Vagina (tissue), 2 donors: ENCODE results near the gene JPH3. TPM values are rescaled to one million over a fixed set of nuclear protein-coding genes. Genes with fewer than 3 reads are reported as not detected.

Source experiments
- DNase-seq, 2 donors: peaks; one replicate each; pipeline ENCODE4 v3.0.0-alpha.2; 2017; ENCODE audit errors: extremely low spot score in 2 of 2
- H3K27ac ChIP-seq: fragments of 200-600 bp; sonication (generic); one replicate; pipeline ENCODE4 v1.5.1; 2019
- H3K27me3 ChIP-seq: fragments of 200-600 bp; sonication (generic); one replicate; pipeline ENCODE4 v1.5.1; 2019
- H3K36me3 ChIP-seq, 2 donors: fragments of 200-600 bp; sonication (generic); one replicate each; pipeline ENCODE4 v1.5.1; 2017 to 2019
- H3K4me1 ChIP-seq: fragments of 200-600 bp; sonication (generic); one replicate; pipeline ENCODE4 v1.5.1; 2019
- H3K4me3 ChIP-seq, 2 donors: fragments of 200-600 bp; sonication (generic); 1 replicate in 1 of 2; 2 replicates in 1 of 2; pipeline ENCODE4 v1.5.1; 2016 to 2019
- H3K9me3 ChIP-seq: fragments of 200-600 bp; sonication (generic); one replicate; pipeline ENCODE4 v1.5.1; 2019
- CTCF ChIP-seq, 3 experiments: fragments of 450-650 bp in 2 of 3; fragments of 200-600 bp in 1 of 3; sonication (generic) in 1 of 3; IDR thresholded peaks; one replicate each; pipeline ENCODE4 v1.5.1; 2017 to 2019; ENCODE audit warnings: antibody characterized with exemption in 3 of 3, mild to moderate bottlenecking in 2 of 3, moderate library complexity in 2 of 3
- POLR2A ChIP-seq, 2 donors: fragments of 450-650 bp; IDR thresholded peaks; one replicate each; pipeline ENCODE4 v1.6.1; 2017; ENCODE audit warnings: antibody characterized with exemption in 2 of 2, mild to moderate bottlenecking in 2 of 2, moderate library complexity in 2 of 2
- POLR2AphosphoS5 ChIP-seq, 2 donors: sonication (generic); formaldehyde crosslinking; IDR thresholded peaks; one replicate each; pipeline ENCODE4 v1.9.0; 2017; ENCODE audit warnings: antibody characterized with exemption in 2 of 2, mild to moderate bottlenecking in 2 of 2, low read depth in 1 of 2; ENCODE audit not compliant: insufficient read depth in 1 of 2
- intact Hi-C: fragments of 100-400 bp; cut with DNase I; formaldehyde crosslinking; loops from one replicate; pipeline ENCODE4 v1.15.1; 2023
- total RNA-seq: library from RNA; depleted of rRNA; stranded (reverse); fragments of >200 nt; gene quantifications from one replicate; pipeline ENCODE4 v1.2.3, GENCODE V29; 2016

Gene JPH3
- total RNA-seq, 1 donor from 2014 or later = 2.0 TPM

- no peaks in the 10 kb centered on the region for H3K4me1 ChIP-seq
- H3K9me3 ChIP-seq = no peaks in the 10 kb centered on the region
- H3K4me3 ChIP-seq = no peak overlapping the region
- H3K27ac ChIP-seq = no peak overlapping the region
- TF ChIP-seq CTCF (IDR thresholded peaks at IDR 0.05) (no peak), POLR2AphosphoS5 (IDR thresholded peaks at IDR 0.05; ENCODE audit: insufficient read depth in 1 of 2, low read depth in 1 of 2) (no peak), POLR2A (IDR thresholded peaks at IDR 0.05) (no peak)
- intact Hi-C loops = no loop called here
- no peak for DNase-seq
- no peaks in the 10 kb centered on the region for H3K27me3 ChIP-seq
- no peaks in the 10 kb centered on the region for H3K36me3 ChIP-seq
Measured at GRCh38 chr16:87697792-87698191, 95.5 kb downstream of the JPH3 start.

DNA sequence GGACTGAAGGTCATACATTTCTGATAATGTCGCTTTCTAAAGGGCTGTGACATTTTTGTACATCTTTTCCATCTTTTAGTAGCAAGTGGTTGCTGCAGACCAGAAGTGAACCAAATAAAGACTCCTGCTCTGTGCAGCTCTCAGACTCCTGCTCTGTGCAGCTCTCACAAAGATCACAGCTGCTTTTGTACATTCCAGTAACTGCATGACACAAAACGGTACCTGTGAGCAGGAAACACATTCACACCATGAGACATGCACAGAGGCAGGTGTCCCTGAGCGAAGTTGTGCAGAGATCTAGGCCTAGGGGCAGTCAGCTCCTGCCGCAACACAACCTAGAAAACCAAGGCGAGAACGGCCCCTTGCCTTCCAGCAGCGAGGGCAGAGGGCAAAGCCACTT is 95.9 kb downstream of the JPH3 start:
- Histone ChIP-seq H3K27ac (no peak overlapping the region), H3K9me3 (no peaks in the 10 kb centered on the region), H3K36me3 (no peaks in the 10 kb centered on the region), H3K4me1 (no peaks in the 10 kb centered on the region), H3K4me3 (no peak overlapping the region), H3K27me3 (no peaks in the 10 kb centered on the region)
- no peak for TF ChIP-seq POLR2A (IDR thresholded peaks at IDR 0.05)
- intact Hi-C loops = no loop called here
- no peak for DNase-seq

DNA sequence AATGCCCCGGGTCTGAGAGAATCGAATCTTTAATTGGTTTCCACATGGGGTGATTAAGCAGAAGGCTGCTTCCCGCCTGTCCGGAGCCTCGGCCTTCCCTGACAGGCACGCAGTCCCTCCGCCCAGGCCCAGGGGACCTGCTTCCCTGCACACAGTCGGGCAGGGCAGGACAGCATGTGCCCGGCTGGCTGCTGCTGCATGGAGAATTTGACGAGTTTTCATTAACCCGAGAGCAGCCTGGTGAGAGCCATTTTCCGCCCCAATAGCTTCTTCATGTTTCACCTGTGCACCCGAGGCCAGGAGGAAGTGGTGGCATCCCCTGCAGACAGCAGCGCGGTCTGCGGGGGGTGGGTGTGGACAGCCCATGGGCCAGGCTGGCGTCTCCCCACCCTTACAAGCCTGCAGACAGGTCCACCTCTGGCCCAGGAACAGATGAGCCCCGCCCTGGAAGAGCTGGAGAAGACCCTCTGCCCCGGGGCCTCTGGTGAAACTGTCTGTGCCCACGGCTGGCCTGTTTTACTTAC is 96.4 kb downstream of the JPH3 start:
- peaks cover 0 to 2% of the 10 kb centered on the region in 2 donors for H3K36me3 ChIP-seq
- no peak for TF ChIP-seq POLR2A (IDR thresholded peaks at IDR 0.05)
- TF ChIP-seq CTCF (IDR thresholded peaks at IDR 0.05) = no peak
- no peak overlapping the region for H3K4me3 ChIP-seq
- H3K27ac ChIP-seq = no peak overlapping the region
- DNase-seq = no peak
- H3K4me1 ChIP-seq = no peaks in the 10 kb centered on the region
- intact Hi-C loops = no loop called here
- no peaks in the 10 kb centered on the region for H3K9me3 ChIP-seq
- no peaks in the 10 kb centered on the region for H3K27me3 ChIP-seq

DNA sequence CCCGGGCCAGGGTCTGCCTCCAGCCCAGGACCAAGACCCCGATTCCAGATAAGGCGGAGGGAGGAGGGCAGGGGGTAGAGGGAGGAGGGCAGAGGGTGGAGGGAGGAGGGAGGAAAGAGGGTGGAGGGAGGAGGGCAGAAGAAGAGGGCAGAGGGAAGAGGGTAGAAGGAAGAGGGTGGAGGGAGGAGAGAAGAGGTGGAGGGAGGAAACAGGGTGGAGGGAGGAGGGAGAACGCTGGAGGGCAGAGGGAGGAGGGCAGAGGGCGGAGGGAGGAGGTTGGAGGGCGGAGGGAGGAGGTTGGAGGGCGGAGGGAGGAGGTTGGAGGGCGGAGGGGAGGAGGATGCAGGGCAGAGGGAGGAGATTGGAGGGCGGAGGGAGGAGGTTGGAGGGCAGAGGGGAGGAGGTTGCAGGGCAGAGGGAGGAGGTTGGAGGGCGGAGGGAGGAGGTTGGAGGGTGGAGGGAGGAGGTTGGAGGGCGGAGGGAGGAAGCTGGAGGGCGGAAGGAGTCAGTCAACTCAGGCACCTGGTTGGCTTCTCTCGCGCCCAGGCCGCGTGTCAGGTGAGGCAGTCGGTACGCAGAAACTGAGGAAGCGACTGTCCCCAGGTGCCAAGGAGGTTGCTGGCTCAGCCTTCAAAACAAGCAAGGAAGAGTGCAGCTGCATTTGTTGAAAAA is 98.2 kb downstream of the JPH3 start:
- H3K4me1 ChIP-seq = no peaks in the 10 kb centered on the region
- no peaks in the 10 kb centered on the region for H3K9me3 ChIP-seq
- TF ChIP-seq POLR2A (IDR thresholded peaks at IDR 0.05) = no peak
- DNase-seq = no peak
- peaks cover 0 to 7% of the 10 kb centered on the region in 2 donors for H3K36me3 ChIP-seq
- H3K27me3 ChIP-seq = no peaks in the 10 kb centered on the region
- intact Hi-C loops = no loop called here
- no peak overlapping the region for H3K4me3 ChIP-seq
- no peak overlapping the region for H3K27ac ChIP-seq

DNA sequence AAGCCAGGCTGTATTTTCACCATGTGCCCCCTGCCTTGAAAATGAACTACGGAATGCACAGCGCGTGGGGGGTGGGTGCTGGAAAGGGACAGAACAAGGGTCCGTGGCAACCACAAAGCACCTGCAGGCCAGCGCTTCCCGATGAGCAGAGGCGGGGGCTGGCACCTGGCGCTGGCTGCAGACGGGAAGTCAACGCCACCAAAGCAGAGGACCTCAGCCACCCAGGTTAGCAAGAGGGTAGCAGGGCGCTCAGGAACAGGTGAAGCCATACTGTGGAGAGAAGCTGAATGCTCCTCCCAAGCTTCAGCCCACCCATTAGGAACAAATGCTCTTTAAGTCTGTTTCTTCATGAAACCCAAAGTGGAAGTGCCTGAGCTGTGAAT is 98.8 kb downstream of the JPH3 start:
- no peaks in the 10 kb centered on the region for H3K4me1 ChIP-seq
- no peaks in the 10 kb centered on the region for H3K27me3 ChIP-seq
- no peak overlapping the region for H3K4me3 ChIP-seq
- peaks cover 0 to 7% of the 10 kb centered on the region in 2 donors for H3K36me3 ChIP-seq
- intact Hi-C loops = no loop called here
- no peak for DNase-seq
- TF ChIP-seq POLR2A (IDR thresholded peaks at IDR 0.05) = no peak
- TF ChIP-seq POLR2AphosphoS5 (IDR thresholded peaks at IDR 0.05; ENCODE audit: insufficient read depth in 1 of 2, low read depth in 1 of 2) = no peak
- TF ChIP-seq CTCF (IDR thresholded peaks at IDR 0.05) = no peak
- no peaks in the 10 kb centered on the region for H3K9me3 ChIP-seq
- H3K27ac ChIP-seq = no peak overlapping the region

- H3K27ac ChIP-seq = no peak overlapping the region
- peaks cover 0 to 7% of the 10 kb centered on the region in 2 donors for H3K36me3 ChIP-seq
- H3K4me3 ChIP-seq = no peak overlapping the region
- no peaks in the 10 kb centered on the region for H3K4me1 ChIP-seq
- no peak for DNase-seq
- H3K9me3 ChIP-seq = no peaks in the 10 kb centered on the region
- intact Hi-C loops = no loop called here
- no peaks in the 10 kb centered on the region for H3K27me3 ChIP-seq
- no peak for TF ChIP-seq POLR2AphosphoS5 (IDR thresholded peaks at IDR 0.05; ENCODE audit: insufficient read depth in 1 of 2, low read depth in 1 of 2)
- no peak for TF ChIP-seq POLR2A (IDR thresholded peaks at IDR 0.05)
- no peak for TF ChIP-seq CTCF (IDR thresholded peaks at IDR 0.05)
Measured at GRCh38 chr16:87701505-87701921, 99.2 kb downstream of the JPH3 start.
